ENCODE results near the gene CD63.

The CD63 gene

DNA sequence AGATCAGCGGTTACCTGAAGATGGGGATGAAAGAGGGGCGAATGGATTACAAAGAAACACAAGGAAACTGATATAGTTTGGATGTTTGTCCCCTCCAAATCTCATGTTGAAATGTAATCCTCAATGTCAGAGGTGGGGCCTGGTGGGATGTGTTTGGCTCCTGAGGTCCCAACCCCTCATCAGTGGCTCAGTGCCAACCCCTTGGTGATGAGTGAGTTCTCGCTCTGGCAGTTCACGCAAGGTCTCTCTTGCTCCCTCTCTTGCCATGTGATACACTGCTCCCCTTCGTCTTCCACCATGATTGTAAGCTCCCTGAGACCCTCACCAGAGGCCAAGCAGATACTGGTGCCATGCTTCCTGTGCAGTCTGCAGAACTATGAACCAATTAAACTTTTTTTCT lies 49.1 kb downstream of the CD63 start:
- TF ChIP-seq, protein P1, sequence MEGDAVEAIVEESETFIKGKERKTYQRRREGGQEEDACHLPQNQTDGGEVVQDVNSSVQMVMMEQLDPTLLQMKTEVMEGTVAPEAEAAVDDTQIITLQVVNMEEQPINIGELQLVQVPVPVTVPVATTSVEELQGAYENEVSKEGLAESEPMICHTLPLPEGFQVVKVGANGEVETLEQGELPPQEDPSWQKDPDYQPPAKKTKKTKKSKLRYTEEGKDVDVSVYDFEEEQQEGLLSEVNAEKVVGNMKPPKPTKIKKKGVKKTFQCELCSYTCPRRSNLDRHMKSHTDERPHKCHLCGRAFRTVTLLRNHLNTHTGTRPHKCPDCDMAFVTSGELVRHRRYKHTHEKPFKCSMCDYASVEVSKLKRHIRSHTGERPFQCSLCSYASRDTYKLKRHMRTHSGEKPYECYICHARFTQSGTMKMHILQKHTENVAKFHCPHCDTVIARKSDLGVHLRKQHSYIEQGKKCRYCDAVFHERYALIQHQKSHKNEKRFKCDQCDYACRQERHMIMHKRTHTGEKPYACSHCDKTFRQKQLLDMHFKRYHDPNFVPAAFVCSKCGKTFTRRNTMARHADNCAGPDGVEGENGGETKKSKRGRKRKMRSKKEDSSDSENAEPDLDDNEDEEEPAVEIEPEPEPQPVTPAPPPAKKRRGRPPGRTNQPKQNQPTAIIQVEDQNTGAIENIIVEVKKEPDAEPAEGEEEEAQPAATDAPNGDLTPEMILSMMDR (IDR thresholded peaks at IDR 0.05; ENCODE audit: insufficient read depth, low read depth, low read length, missing control alignments): no peak
- no peak overlapping the region for H3K4me3 ChIP-seq (ENCODE audit: low read length)
- no peak for DNase-seq (ENCODE audit: low read depth)

- no peak for DNase-seq (ENCODE audit: low read depth)
- no peak overlapping the region for H3K4me3 ChIP-seq (ENCODE audit: low read length)
- TF ChIP-seq, protein P1 (IDR thresholded peaks at IDR 0.05; ENCODE audit: insufficient read depth, low read depth, low read length, missing control alignments): no peak
These were observed 52.1 kb downstream of the CD63 start for GRCh38 chr12:55676707-55677106.

- TF ChIP-seq, protein P1 (IDR thresholded peaks at IDR 0.05; ENCODE audit: insufficient read depth, low read depth, low read length, missing control alignments): no peak
- peak; percentile 22 for DNase-seq (ENCODE audit: low read depth)
- no peak overlapping the region for H3K4me3 ChIP-seq (ENCODE audit: low read length)
These were observed 53.1 kb downstream of the CD63 start for GRCh38 chr12:55675666-55676065.

Measured in epithelial cell of esophagus (primary cell).